ENCODE measurements around the gene CRY2. TPM values are rescaled to one million over a fixed set of nuclear protein-coding genes. Genes with fewer than 3 reads are reported as not detected.
"Not testable (repeated sequence)": the region's sequence is repeated elsewhere in the genome, so short reads cannot be mapped to it uniquely, and the experiment has no call there.

Gene CRY2
- total and polyA plus RNA-seq, 10 donors, result 5.6 to 39.2 (median 32.6) TPM

DNA sequence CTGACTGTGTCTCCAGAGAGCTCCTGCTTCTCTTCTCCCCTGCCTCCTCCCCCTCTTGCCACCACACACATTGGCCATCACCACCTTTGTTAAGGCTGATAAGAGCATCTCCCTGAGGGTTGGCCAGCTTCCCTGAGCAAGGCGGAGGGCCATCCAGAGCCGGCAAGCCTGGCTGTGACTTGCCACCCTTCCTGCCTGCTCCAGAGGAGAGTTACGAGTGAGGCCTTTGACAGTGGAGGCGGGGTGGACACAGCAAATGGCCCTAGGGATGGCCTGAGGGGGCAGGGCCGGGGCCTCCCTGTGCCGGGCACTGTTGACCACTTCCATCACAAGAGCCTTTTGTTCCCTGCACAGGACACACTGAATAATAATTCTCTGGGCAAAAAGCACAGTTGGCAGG lies 54.4 kb downstream of the CRY2 start:
- WGBS, 5 donors, result 82 to 87% (median 85%) methylated on average over 5 to 6 of the region's 6 CpGs
- TF ChIP-seq, protein P1, sequence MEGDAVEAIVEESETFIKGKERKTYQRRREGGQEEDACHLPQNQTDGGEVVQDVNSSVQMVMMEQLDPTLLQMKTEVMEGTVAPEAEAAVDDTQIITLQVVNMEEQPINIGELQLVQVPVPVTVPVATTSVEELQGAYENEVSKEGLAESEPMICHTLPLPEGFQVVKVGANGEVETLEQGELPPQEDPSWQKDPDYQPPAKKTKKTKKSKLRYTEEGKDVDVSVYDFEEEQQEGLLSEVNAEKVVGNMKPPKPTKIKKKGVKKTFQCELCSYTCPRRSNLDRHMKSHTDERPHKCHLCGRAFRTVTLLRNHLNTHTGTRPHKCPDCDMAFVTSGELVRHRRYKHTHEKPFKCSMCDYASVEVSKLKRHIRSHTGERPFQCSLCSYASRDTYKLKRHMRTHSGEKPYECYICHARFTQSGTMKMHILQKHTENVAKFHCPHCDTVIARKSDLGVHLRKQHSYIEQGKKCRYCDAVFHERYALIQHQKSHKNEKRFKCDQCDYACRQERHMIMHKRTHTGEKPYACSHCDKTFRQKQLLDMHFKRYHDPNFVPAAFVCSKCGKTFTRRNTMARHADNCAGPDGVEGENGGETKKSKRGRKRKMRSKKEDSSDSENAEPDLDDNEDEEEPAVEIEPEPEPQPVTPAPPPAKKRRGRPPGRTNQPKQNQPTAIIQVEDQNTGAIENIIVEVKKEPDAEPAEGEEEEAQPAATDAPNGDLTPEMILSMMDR (IDR thresholded peaks at IDR 0.05 in 8 of 11, conservative IDR thresholded peaks at IDR 0.05 in 3 of 11), result no peak
- TF ChIP-seq POLR2A (IDR thresholded peaks at IDR 0.05) (no peak), POLR2AphosphoS5 (IDR thresholded peaks at IDR 0.05) (no peak)
- Histone ChIP-seq H3K4me3 (no peak overlapping the region), H3K4me1 (peaks cover 5 to 38% (median 23%) of the 10 kb centered on the region in 6 donors), H3K9me3 (no peaks in the 10 kb centered on the region), H3K27ac (no peak overlapping the region), H3K27me3 (replicated peaks in 1 of 7) (peaks cover 0 to 47% (median 13%) of the 10 kb centered on the region in 7 donors), H3K36me3 (peaks cover 0 to 3% (median 0%) of the 10 kb centered on the region in 6 donors)
- intact Hi-C loops (cut with DNase I; ENCODE audit: low total_unique reads), result no loop called here
- DNase-seq, result no peak

DNA sequence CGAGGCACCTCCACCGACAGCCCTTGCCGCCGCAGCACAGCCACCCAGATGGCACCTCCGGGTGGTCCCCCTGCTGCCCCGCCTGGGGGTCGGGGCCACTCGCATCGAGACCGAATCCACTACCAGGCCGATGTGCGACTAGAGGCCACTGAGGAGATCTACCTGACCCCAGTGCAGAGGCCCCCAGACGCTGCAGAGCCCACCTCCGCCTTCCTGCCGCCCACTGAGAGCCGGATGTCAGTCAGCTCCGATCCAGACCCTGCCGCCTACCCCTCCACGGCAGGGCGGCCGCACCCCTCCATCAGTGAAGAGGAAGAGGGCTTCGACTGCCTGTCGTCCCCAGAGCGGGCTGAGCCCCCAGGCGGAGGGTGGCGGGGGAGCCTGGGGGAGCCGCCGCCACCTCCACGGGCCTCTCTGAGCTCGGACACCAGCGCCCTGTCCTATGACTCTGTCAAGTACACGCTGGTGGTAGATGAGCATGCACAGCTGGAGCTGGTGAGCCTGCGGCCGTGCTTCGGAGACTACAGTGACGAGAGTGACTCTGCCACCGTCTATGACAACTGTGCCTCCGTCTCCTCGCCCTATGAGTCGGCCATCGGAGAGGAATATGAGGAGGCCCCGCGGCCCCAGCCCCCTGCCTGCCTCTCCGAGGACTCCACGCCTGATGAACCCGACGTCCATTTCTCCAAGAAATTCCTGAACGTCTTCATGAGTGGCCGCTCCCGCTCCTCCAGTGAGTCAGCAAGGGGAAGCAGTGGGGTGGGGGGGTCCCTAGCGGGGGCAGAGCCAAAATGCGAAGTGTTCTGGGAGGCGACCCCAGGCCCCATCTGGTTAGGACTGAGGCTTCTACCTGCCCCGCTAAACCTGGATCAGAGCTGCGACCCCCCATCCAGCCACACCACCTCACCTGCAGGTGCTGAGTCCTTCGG lies 55.4 kb downstream of the CRY2 start:
- Histone ChIP-seq H3K9me3 (no peaks in the 10 kb centered on the region), H3K27me3 (replicated peaks in 1 of 7) (peaks cover 0 to 36% (median 13%) of the 10 kb centered on the region in 7 donors), H3K4me1 (peaks cover 5 to 49% (median 26%) of the 10 kb centered on the region in 6 donors), H3K27ac (no peak overlapping the region), H3K4me3 (no peak overlapping the region), H3K36me3 (peaks cover 0 to 3% (median 0%) of the 10 kb centered on the region in 6 donors)
- 87 to 95% (median 93%) methylated on average over 32 to 56 of the region's 56 CpGs for WGBS, 5 donors
- intact Hi-C loops (cut with DNase I; ENCODE audit: low total_unique reads), result no loop called here
- TF ChIP-seq, protein P1 (IDR thresholded peaks at IDR 0.05 in 8 of 11, conservative IDR thresholded peaks at IDR 0.05 in 3 of 11), result no peak
- TF ChIP-seq POLR2A (IDR thresholded peaks at IDR 0.05) (no peak), POLR2AphosphoS5 (IDR thresholded peaks at IDR 0.05) (peak in 1 of 3 donors; percentile 16)
- DNase-seq, result no peak

DNA sequence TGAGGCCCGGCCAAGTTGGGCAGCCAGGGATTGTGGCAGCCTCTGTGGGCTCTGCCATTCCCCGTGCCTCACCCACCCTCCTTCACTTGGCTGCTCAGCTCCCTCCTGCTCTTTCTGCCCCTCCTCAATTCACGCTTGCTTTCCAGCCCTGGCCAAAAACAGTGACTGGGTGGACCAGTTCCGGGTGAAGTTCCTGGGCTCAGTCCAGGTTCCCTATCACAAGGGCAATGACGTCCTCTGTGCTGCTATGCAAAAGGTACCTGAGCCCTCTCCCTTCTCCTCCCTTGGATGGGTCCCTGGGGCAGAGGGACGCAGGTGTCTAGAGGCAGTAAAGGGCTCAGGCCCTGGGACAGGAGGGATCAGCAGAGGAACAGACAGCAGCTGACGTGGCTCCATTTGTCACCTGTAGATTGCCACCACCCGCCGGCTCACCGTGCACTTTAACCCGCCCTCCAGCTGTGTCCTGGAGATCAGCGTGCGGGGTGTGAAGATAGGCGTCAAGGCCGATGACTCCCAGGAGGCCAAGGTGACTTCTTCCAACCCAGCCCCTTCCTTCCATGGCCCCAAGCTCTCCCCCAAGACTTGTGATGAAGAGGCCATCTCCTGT lies 57.1 kb downstream of the CRY2 start:
- intact Hi-C loops (cut with DNase I; ENCODE audit: low total_unique reads), result no loop called here
- no peak for DNase-seq
- Histone ChIP-seq H3K27me3 (replicated peaks in 1 of 7) (peaks cover 0 to 19% (median 7%) of the 10 kb centered on the region in 7 donors), H3K36me3 (peaks cover 0 to 12% (median 5%) of the 10 kb centered on the region in 6 donors), H3K4me1 (peaks cover under 1 to 40% (median 20%) of the 10 kb centered on the region in 6 donors), H3K27ac (no peak overlapping the region), H3K9me3 (no peaks in the 10 kb centered on the region), H3K4me3 (no peak overlapping the region)
- TF ChIP-seq, protein P1 (IDR thresholded peaks at IDR 0.05 in 8 of 11, conservative IDR thresholded peaks at IDR 0.05 in 3 of 11), result no peak
- no peak for TF ChIP-seq POLR2AphosphoS5 (IDR thresholded peaks at IDR 0.05)
- no peak for TF ChIP-seq POLR2A (IDR thresholded peaks at IDR 0.05)
- 80 to 91% (median 85%) methylated on average over 15 of the region's 15 CpGs for WGBS, 5 donors

DNA sequence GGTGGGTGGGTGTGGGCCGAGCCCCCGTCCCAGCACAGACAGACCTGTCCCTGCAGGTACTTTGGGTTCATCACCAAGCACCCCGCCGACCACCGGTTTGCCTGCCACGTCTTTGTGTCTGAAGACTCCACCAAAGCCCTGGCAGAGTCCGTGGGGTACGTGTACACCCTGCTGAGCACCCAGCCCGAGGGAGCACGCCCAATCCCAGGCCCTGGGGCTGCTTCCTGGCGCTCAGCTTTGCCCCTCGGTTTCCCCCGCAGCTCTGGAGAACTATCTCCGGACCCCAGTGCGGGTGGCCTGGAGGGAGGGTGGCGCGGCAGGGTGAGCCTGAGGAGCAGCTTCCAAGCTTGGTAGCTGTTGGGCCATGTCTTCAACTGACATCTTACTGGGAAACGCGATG lies 57.8 kb downstream of the CRY2 start:
- H3K36me3 ChIP-seq, result peaks cover 0 to 18% (median 11%) of the 10 kb centered on the region in 6 donors
- intact Hi-C loops (cut with DNase I; ENCODE audit: low total_unique reads), result no loop called here
- DNase-seq, result no peak
- 93 to 95% (median 94%) methylated on average over 12 to 19 of the region's 19 CpGs for WGBS, 5 donors
- peaks cover 0 to 36% (median 16%) of the 10 kb centered on the region in 6 donors for H3K4me1 ChIP-seq
- no peak overlapping the region for H3K4me3 ChIP-seq
- H3K27me3 ChIP-seq (replicated peaks in 1 of 7), result peaks cover 0 to 12% (median 3%) of the 10 kb centered on the region in 7 donors
- TF ChIP-seq POLR2AphosphoS5 (IDR thresholded peaks at IDR 0.05) (peak in 1 of 3 donors; percentile 50), POLR2A (IDR thresholded peaks at IDR 0.05) (no peak)
- TF ChIP-seq, protein P1 (IDR thresholded peaks at IDR 0.05 in 8 of 11, conservative IDR thresholded peaks at IDR 0.05 in 3 of 11), result no peak
- H3K27ac ChIP-seq, result no peak overlapping the region
- no peaks in the 10 kb centered on the region for H3K9me3 ChIP-seq

DNA sequence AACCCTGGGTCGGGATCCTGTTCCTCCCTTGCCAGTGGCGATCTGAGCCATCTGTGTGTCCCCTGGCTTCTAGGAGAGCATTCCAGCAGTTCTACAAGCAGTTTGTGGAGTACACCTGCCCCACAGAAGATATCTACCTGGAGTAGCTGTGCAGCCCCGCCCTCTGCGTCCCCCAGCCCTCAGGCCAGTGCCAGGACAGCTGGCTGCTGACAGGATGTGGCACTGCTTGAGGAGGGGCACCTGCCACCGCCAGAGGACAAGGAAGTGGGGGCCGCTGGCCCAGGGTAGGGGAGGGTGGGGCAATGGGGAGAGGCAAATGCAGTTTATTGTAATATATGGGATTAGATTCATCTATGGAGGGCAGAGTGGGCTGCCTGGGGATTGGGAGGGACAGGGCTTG lies 58.3 kb downstream of the CRY2 start:
- H3K4me3 ChIP-seq; H3K9me3 ChIP-seq; DNase-seq; H3K27me3 ChIP-seq (replicated peaks in 1 of 7); H3K27ac ChIP-seq; intact Hi-C loops (cut with DNase I; ENCODE audit: low total_unique reads): not testable (repeated sequence)
- 14 to 49% (median 46%) methylated on average over 4 to 6 of the region's 6 CpGs for WGBS, 5 donors
- peaks cover 0 to 31% (median 12%) of the 10 kb centered on the region in 6 donors for H3K4me1 ChIP-seq
- peaks cover 0 to 23% (median 16%) of the 10 kb centered on the region in 6 donors for H3K36me3 ChIP-seq

All from spleen (tissue), 11 donors.